HepG2 (cell line): ENCODE measurements around the gene AP5B1. TPM values are rescaled to one million over a fixed set of nuclear protein-coding genes. Genes with fewer than 3 reads are reported as not detected.
"Not testable (repeated sequence)": the region's sequence is repeated elsewhere in the genome, so short reads cannot be mapped to it uniquely, and the experiment has no call there.

ENCODE experiments used
- ATAC-seq: fragments of 200-7000 bp; cut with Tn5 transposase; 3 replicates; pipeline ENCODE4 v1.9.1; 2020; ENCODE audit warnings: mild to moderate bottlenecking, moderate library complexity
- BruUV-seq: library from RNA; stranded (reverse); fragments of 400-500 nt; replicated peaks from 2 replicates; lab custom pipeline; 2021; lab: Mats Ljungman, UMichigan
- CTCF ChIA-PET: fragments of 300-600 bp; formaldehyde crosslinking; extraction: SDS; loops from one replicate; lab custom pipeline; 2021; ENCODE audit warnings: low total read pairs, inconsistent platforms, low intra/inter-chr PET ratio; lab: Yijun Ruan, JAX
- POLR2A ChIA-PET: fragments of 350-600 bp; sonication (Branson Sonifier 250); formaldehyde crosslinking; loops from one replicate; lab custom pipeline; 2020; ENCODE audit warnings: antibody characterized with exemption, inconsistent platforms; lab: Yijun Ruan, JAX
- DNase-seq: peaks from one replicate; pipeline ENCODE4 v3.0.0-alpha.2; 2015; ENCODE audit warnings: low spot score
- FAIRE-seq: peaks from 3 replicates; lab custom pipeline; 2011; peaks lifted over from hg19 to GRCh38; lab: Jason Lieb, UNC
- H2AFZ ChIP-seq: one replicate; pipeline ENCODE4 v1.6.1; 2011; ENCODE audit warnings: low read length, inconsistent platforms
- H3K27ac ChIP-seq: fragments of 300-600 bp; 3 replicates; pipeline ENCODE4 v1.8.0; 2011; ENCODE audit warnings: mixed run types, mild to moderate bottlenecking, mixed read lengths, low read length, inconsistent platforms; ENCODE audit not compliant: insufficient read depth; ENCODE audit errors: extremely low read length
- H3K27me3 ChIP-seq, 2 experiments: fragments of 200-600 bp in 1 of 2; 2 replicates in 1 of 2; 3 replicates in 1 of 2; pipeline versions ENCODE4 v1.6.0 to v1.8.0; 2011; ENCODE audit warnings: low read length in 2 of 2, mild to moderate bottlenecking in 2 of 2, moderate library complexity in 2 of 2, inconsistent platforms in 1 of 2; ENCODE audit not compliant: insufficient read depth in 2 of 2, control insufficient read depth in 1 of 2
- H3K36me3 ChIP-seq, 2 experiments: fragments of 200-600 bp in 1 of 2; replicated peaks in 1 of 2; 2 replicates in 1 of 2; 3 replicates in 1 of 2; pipeline versions ENCODE4 v1.5.1 to v1.8.0; 2011; ENCODE audit warnings: low read length in 2 of 2, inconsistent platforms in 1 of 2; ENCODE audit not compliant: insufficient read depth in 2 of 2, control insufficient read depth in 1 of 2
- H3K4me1 ChIP-seq: 2 replicates; pipeline ENCODE4 v1.5.1; 2012; ENCODE audit warnings: low read length, inconsistent platforms; ENCODE audit not compliant: insufficient read depth
- H3K4me2 ChIP-seq: 2 replicates; pipeline ENCODE4 v1.6.0; 2011; ENCODE audit warnings: low read depth, low read length, inconsistent platforms
- H3K4me3 ChIP-seq, 3 experiments: fragments of 200-600 bp in 1 of 3; sonication (generic), shearing (Covaris generic) in 1 of 3; replicated peaks in 1 of 3; 2 replicates each; pipeline ENCODE4 v1.5.1; 2011 to 2016; ENCODE audit warnings: low read length in 3 of 3, inconsistent platforms in 2 of 3, low read depth in 2 of 3, mild to moderate bottlenecking in 2 of 3, control low read depth in 1 of 3, mixed read lengths in 1 of 3; ENCODE audit not compliant: insufficient read depth in 1 of 3
- H3K79me2 ChIP-seq: one replicate; pipeline ENCODE4 v1.6.1; 2011; ENCODE audit warnings: low read length, inconsistent platforms; ENCODE audit not compliant: insufficient read depth
- H3K9ac ChIP-seq: 2 replicates; pipeline ENCODE4 v1.6.0; 2011; ENCODE audit warnings: mild to moderate bottlenecking, low read depth, low read length, inconsistent platforms; ENCODE audit not compliant: insufficient read depth
- H3K9me3 ChIP-seq: 2 replicates; pipeline ENCODE4 v1.5.1; 2012; ENCODE audit warnings: mild to moderate bottlenecking, low read length
- H4K20me1 ChIP-seq: 2 replicates; pipeline ENCODE4 v1.6.0; 2011; ENCODE audit warnings: inconsistent platforms, mild to moderate bottlenecking, low read length, moderate library complexity; ENCODE audit not compliant: insufficient read depth
- ETV5 ChIP-seq: IDR thresholded peaks from 2 replicates; pipeline ENCODE4 v1.6.1; 2018; ENCODE audit warnings: missing biosample characterization, missing genetic modification reagents, inconsistent platforms, borderline replicate concordance
- HNF4A ChIP-seq: sonication (generic); formaldehyde crosslinking; IDR thresholded peaks from 2 replicates; pipeline ENCODE4 v1.4.0; 2020; ENCODE audit warnings: missing genetic modification reagents
- NFE2L1 ChIP-seq: sonication (generic); formaldehyde crosslinking; IDR thresholded peaks from 2 replicates; pipeline ENCODE4 v1.4.0; 2020; ENCODE audit warnings: missing genetic modification reagents, mild to moderate bottlenecking, borderline replicate concordance
- TAF1 ChIP-seq: sonication (generic); formaldehyde crosslinking; IDR thresholded peaks from 2 replicates; pipeline ENCODE4 v1.4.0; 2020; ENCODE audit warnings: missing genetic modification reagents
- ZNF724P ChIP-seq: sonication (generic); formaldehyde crosslinking; IDR thresholded peaks from 2 replicates; pipeline ENCODE4 v1.8.0; 2022; ENCODE audit warnings: missing genetic modification reagents, borderline replicate concordance
- WGBS: methylation state at CpG from one replicate; pipeline ENCODE4 v1.1.6; 2017; ENCODE audit warnings: low lambda C conversion rate; 5-methylcytosine and 5-hydroxymethylcytosine counted together
- in situ Hi-C: cut with HindIII; loops from 2 replicates; pipeline ENCODE4 v1.10.0; 2017; ENCODE audit warnings: low pct_unique_long_range_greater_than_20kb; ENCODE audit not compliant: extremely low pct_ligation_motif_present
- intact Hi-C: fragments of 100-400 bp; cut with micrococcal nuclease; formaldehyde crosslinking; loops from one replicate; pipeline ENCODE4 v1.10.0; 2022; ENCODE audit not compliant: unreplicated experiment
- polyA plus RNA-seq, 8 experiments: library from polyadenylated mRNA; depleted of rRNA in 3 of 8; stranded (reverse) in 7 of 8; unstranded in 1 of 8; fragments of >200 nt; fragmentation: Illumina TruSeq in 4 of 8; extraction: Trizol in 4 of 8; gene quantifications; 2 replicates each; pipeline versions ENCODE4 v1.2.1 to v1.2.3, GENCODE V29; 2011 to 2016; ENCODE audit warnings: low read depth in 4 of 8, missing spikeins in 1 of 8, mixed read lengths in 1 of 8; ENCODE audit not compliant: insufficient read depth in 1 of 8
- total RNA-seq, 5 experiments: library from RNA; depleted of rRNA; stranded (reverse); fragments of >200 nt; fragmentation: Illumina TruSeq; extraction: Trizol; gene quantifications; 2 replicates each; pipeline ENCODE4 v1.2.3, GENCODE V29; 2016; ENCODE audit warnings: low read depth in 1 of 5
- TF ChIP-seq, protein P1 (sequence below): IDR thresholded peaks from 2 replicates; pipeline ENCODE4 v1.6.1; 2016; ENCODE audit warnings: low read depth, missing genetic modification reagents, missing compliant biosample characterization

AP5B1 gene
- total and polyA plus RNA-seq, 2 of the 13 experiments (the other 11 are each of a cell fraction or from before 2014, with no cell fraction given): 1.7 to 4.4 TPM

DNA sequence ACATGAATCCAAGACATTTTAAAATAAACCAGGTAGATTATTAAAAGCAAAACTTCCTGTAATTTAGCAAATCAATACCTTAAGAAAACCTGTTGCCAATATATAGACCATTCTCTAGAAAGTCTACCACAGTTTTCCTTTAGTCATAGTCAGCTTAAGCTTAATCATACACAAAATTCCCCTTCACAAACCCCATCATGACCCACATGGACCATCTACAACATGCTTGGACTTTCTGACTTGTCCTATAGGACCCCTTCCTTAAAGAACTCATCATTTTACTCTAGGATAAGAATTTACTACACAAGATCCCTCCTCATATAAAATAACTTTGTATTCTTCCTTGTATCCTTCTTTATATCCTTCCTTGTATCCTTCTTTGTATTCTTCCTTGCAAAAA lies 44.0 kb downstream of the AP5B1 start:
- Histone ChIP-seq H3K27ac (no peak overlapping the region), H3K4me3 (no peak overlapping the region), H3K4me1 (no peaks in the 10 kb centered on the region), H3K79me2 (no peaks in the 10 kb centered on the region), H2AFZ (no peak overlapping the region), H3K27me3 (no peaks in the 10 kb centered on the region), H3K36me3 (no peaks in the 10 kb centered on the region), H3K4me2 (no peak overlapping the region), H3K9me3 (peaks cover 16% of the 10 kb centered on the region), H3K9ac (no peak overlapping the region), H4K20me1 (no peaks in the 10 kb centered on the region)
- ATAC-seq: no peak
- ChIA-PET POLR2A (no interaction called here), CTCF (no interaction called here)
- TF ChIP-seq ETV5 (CRISPR knock-in tag) (no peak), ZNF724P (0 out of 2 replicates have a peak, but pooled peaks have one; percentile 40), NFE2L1 (no peak), TAF1 (CRISPR knock-in tag) (no peak), HNF4A (CRISPR knock-in tag) (no peak)
- TF ChIP-seq, protein P1, sequence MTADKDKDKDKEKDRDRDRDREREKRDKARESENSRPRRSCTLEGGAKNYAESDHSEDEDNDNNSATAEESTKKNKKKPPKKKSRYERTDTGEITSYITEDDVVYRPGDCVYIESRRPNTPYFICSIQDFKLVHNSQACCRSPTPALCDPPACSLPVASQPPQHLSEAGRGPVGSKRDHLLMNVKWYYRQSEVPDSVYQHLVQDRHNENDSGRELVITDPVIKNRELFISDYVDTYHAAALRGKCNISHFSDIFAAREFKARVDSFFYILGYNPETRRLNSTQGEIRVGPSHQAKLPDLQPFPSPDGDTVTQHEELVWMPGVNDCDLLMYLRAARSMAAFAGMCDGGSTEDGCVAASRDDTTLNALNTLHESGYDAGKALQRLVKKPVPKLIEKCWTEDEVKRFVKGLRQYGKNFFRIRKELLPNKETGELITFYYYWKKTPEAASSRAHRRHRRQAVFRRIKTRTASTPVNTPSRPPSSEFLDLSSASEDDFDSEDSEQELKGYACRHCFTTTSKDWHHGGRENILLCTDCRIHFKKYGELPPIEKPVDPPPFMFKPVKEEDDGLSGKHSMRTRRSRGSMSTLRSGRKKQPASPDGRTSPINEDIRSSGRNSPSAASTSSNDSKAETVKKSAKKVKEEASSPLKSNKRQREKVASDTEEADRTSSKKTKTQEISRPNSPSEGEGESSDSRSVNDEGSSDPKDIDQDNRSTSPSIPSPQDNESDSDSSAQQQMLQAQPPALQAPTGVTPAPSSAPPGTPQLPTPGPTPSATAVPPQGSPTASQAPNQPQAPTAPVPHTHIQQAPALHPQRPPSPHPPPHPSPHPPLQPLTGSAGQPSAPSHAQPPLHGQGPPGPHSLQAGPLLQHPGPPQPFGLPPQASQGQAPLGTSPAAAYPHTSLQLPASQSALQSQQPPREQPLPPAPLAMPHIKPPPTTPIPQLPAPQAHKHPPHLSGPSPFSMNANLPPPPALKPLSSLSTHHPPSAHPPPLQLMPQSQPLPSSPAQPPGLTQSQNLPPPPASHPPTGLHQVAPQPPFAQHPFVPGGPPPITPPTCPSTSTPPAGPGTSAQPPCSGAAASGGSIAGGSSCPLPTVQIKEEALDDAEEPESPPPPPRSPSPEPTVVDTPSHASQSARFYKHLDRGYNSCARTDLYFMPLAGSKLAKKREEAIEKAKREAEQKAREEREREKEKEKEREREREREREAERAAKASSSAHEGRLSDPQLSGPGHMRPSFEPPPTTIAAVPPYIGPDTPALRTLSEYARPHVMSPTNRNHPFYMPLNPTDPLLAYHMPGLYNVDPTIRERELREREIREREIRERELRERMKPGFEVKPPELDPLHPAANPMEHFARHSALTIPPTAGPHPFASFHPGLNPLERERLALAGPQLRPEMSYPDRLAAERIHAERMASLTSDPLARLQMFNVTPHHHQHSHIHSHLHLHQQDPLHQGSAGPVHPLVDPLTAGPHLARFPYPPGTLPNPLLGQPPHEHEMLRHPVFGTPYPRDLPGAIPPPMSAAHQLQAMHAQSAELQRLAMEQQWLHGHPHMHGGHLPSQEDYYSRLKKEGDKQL (CRISPR knock-in tag): no peak
- no TSS peak for BruUV-seq
- intact Hi-C loops: no loop called here
- in situ Hi-C loops: no loop called here
- DNase-seq: no peak
- no peak for FAIRE-seq

DNA sequence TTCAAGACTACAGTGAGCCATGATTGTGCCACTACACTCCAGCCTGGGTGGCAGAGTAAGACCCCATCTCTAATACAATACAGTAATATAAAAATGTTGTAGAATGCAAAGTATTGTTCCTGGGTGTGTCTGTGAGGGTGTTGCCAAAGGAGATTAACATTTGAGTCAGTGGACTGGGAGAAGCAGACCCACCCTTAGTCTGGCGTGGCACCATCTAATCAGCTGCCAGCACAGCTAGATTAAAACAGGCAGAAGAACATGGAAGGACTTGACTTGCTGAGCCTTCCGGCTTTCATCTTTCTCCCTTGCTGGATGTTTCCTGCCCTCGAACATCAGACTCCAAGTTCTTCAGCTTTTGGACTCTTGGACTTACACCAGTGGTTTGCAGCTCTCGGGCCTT lies 45.7 kb downstream of the AP5B1 start:
- H3K27me3 ChIP-seq, H3K4me2 ChIP-seq, H2AFZ ChIP-seq, intact Hi-C loops, DNase-seq, H3K36me3 ChIP-seq, H4K20me1 ChIP-seq, ATAC-seq, in situ Hi-C loops, FAIRE-seq, H3K27ac ChIP-seq, BruUV-seq, H3K4me1 ChIP-seq, H3K4me3 ChIP-seq, H3K9ac ChIP-seq, CTCF ChIA-PET, H3K79me2 ChIP-seq: not testable (repeated sequence)
- H3K9me3 ChIP-seq: peaks cover 20% of the 10 kb centered on the region
- POLR2A ChIA-PET: interaction anchor here (1.6 kb wide), 1 partner anchor 23 kb away, joined by 3 read pairs; the partner anchor contains the start of gene KAT5
- WGBS: 7% methylated on average over 4 of the region's 4 CpGs
